GM12865 (cell line): ENCODE data around the gene CRYGA.

Experiments
- DNase-seq: peaks from one replicate; pipeline ENCODE4 v3.0.0; 2010; ENCODE audit warnings: low read depth
- H3K4me3 ChIP-seq: 2 replicates; pipeline ENCODE4 v1.5.1; 2011; ENCODE audit warnings: mild to moderate bottlenecking, low read depth, low read length, control low read depth
- TF ChIP-seq, protein P1 (sequence below): IDR thresholded peaks from 2 replicates; pipeline ENCODE4 v1.5.1; 2011; ENCODE audit warnings: low read length, control low read depth, low read depth, inconsistent platforms; ENCODE audit not compliant: insufficient read depth; ENCODE audit errors: missing control alignments

Gene CRYGA

DNA sequence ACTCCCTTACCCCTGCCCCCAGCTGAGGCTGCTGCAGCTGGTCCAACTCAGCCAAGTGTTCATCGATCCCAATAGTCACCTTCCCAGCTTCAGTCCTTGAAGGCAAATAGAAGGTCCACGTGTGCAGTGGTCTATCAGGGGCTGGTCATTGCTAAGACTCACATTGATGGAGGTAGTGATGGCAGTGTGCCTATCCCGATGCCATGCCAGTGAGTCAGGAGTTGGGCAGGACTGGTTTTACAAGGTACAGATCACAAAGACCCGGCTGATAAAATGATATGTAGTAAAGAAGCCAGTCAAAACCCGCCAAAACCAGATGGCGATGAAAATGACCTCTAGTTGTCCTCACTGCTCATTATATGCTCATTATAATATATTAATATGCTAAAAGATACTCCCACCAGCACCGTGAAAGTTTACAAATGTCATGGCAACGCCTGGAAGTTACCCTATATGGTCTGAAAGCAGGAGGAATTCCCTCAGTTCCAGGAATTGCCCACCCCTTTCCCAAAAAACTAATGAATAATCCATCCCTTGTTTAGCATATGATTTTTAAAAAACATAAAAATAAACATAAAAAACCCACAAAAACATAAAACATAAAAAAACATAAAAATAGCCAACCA, 29.3 kb upstream of the CRYGA start:
- no peak overlapping the region for H3K4me3 ChIP-seq
- no peak for DNase-seq

DNA sequence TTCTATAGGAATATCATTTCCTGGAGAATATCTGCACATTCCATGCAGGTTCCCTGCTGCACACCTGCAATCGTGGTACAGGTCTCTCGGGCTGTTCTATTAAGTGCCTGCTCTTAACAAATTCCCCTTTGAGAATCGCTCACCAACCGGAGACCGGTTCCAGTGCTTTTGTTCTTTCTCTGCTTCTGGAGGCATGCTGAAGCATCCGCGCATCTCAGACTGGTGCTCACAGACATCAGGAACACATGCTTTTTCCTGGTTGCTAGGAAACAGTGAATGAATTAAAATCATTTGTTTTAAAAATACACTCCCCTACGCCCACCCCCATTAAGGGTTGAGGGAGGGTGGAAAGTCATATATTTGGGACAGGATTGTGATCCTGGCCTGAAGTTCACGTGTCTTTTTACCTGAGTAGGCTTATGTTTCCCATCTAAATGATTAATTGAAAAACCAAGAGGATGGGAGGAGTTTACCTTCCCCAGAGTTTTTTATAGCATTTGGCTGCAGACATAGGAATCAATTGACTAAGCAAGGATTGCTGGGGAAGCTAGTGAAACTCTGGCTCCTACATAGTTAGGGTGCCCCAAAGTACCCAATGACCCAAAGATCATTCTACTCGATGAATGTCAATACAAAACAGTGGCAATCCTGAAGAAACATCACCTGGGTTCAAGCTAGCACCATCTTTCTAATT, 26.6 kb upstream of the CRYGA start, which contains the start of gene C2orf80:
C2orf80 (minus strand) TSS at position 221 of the 694 bp plus-strand sequence. CDS start 3,044 bp downstream, outside the sequence.
- H3K4me3 ChIP-seq: no peak within 1 kb of the TSS
- DNase-seq: no peak
- TF ChIP-seq, protein P1, sequence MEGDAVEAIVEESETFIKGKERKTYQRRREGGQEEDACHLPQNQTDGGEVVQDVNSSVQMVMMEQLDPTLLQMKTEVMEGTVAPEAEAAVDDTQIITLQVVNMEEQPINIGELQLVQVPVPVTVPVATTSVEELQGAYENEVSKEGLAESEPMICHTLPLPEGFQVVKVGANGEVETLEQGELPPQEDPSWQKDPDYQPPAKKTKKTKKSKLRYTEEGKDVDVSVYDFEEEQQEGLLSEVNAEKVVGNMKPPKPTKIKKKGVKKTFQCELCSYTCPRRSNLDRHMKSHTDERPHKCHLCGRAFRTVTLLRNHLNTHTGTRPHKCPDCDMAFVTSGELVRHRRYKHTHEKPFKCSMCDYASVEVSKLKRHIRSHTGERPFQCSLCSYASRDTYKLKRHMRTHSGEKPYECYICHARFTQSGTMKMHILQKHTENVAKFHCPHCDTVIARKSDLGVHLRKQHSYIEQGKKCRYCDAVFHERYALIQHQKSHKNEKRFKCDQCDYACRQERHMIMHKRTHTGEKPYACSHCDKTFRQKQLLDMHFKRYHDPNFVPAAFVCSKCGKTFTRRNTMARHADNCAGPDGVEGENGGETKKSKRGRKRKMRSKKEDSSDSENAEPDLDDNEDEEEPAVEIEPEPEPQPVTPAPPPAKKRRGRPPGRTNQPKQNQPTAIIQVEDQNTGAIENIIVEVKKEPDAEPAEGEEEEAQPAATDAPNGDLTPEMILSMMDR: no peak

More for the DNA sequence above, 29.3 kb upstream of the CRYGA start:
- TF ChIP-seq, protein P1: no peak

DNA sequence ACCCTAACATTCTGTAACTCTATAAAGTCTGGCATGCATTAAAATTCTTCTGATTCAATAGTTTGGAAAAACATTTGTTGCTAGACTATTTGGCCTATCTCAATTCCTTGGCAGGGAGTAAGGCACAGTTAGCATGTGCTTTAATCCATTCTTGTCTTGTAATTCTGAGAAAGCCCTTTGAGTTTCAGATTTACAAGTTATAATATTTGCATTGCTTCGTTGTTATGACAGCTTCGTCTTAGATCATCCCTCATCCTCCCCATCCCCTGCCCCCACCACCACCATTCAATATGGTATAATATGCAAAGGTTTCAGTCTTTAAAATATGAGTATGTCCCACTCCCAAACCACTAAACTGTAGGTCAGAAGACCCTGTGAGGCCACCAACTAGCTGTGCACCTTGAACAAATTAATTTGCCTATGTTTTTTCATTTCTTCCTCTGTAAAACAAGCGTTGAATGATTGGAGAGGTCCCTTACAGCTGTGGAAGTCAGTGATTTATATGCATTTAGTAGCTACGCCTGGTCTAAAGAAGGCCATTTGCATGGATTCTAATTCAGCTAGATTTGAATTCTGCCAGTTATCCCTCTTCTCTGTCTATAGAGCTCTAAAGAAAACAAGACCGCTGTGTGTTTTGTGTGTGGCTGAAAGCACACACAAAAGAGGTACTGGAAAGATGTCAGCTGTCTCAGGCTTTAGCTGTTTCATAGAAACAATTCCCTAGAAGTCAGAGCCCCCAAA, 25.9 kb upstream of the CRYGA start:
- no peak for DNase-seq
- no peak overlapping the region for H3K4me3 ChIP-seq
- TF ChIP-seq, protein P1: no peak

DNA sequence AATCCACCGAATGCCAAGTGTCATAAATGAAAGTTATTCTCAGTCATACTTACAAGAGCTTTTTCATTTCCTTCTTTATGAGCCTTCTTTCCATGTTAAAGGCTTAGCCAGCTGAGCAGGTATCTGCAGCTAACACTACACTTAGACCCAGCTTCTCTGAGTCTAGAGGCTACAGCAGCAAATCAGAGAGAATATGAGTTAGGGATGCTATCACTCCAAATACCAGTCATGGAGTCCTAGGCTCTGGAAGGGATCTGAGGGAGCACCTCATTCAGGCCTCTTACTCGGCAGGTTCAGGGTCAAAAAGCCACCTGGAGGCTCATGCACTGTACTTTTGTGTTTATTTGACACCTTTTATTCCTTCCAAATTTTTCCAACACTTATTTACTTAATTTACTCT, 23.5 kb upstream of the CRYGA start:
- DNase-seq: no peak
- TF ChIP-seq, protein P1: no peak

DNA sequence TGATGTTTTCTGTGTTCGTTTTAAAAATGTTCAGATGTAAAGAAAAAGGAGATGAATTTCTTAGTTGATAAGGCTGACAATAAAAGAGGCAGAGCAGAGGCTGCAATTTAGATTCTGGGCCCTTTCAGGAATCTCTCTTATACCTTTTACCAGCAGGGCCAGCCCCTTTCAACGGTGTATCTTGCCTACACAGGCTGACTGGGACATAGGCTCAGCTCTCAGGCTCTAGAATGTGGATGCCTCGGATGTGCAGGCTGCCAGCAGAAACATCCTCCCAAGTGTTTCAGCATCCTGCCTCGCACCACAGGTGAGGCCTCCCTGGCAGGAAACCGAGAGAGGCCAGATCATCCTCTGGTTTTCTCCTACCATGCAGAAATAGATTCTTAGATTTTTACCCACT, 23.1 kb upstream of the CRYGA start:
- no peak overlapping the region for H3K4me3 ChIP-seq
- TF ChIP-seq, protein P1: no peak
- DNase-seq: no peak

More for the DNA sequence above, 23.5 kb upstream of the CRYGA start:
- H3K4me3 ChIP-seq: no peak overlapping the region

DNA sequence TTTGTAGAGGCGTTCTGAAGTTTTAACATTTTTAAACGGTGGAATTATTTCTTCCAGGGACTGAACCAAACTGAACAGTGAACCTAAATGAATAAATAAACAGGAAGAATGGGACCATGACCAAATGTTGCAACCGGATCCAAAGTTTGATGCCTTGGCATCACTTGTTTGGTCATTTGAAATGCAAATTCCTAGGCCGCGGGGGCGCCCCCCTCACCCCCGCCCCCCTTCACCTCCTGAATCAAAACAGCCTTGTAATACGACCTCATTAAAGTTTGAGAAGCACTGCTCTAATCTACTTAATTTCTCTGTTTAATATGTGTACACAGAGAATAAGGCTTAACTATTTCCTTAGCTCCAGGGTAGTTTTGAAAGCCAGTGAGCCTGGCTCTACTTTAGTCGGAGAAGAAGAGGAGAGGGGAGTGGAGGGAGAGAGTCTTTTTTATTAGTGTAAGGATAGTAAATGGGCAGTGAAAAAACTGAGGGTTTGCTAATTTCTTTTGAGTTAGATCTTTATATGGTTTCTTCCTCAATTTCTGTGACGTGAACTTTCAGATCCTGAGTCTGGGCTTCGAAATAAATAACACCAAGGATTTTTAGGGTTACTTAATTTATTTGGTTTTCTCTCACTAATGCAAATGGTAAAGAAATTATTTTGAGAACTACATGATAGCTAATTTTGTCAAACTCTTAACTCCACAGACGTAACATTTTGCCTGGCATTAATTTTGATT, 20.8 kb upstream of the CRYGA start:
- no peak for DNase-seq
- TF ChIP-seq, protein P1: no peak
- H3K4me3 ChIP-seq: no peak overlapping the region
